ENCODE results near the gene BACE1.
"Not testable (repeated sequence)": the region's sequence is repeated elsewhere in the genome, so short reads cannot be mapped to it uniquely, and the experiment has no call there.

Gene BACE1

GRCh38 chr11:117278347-117278746, 37.7 kb downstream of the BACE1 start:
- Histone ChIP-seq H3K9me2 (ENCODE audit: low read depth, low read length) (no peaks in the 10 kb centered on the region), H3K36me3 (ENCODE audit: insufficient read depth, low read length) (peaks cover 3% of the 10 kb centered on the region; the same call in 1 of the 2 replicates), H3K27ac (ENCODE audit: low read depth, low read length, poor library complexity, severe bottlenecking) (no peak overlapping the region), H3K9me3 (ENCODE audit: low read length) (no peaks in the 10 kb centered on the region), H3K4me1 (ENCODE audit: insufficient read depth, low read length, severe bottlenecking) (no peaks in the 10 kb centered on the region), H3K4me2 (ENCODE audit: low read length) (no peak overlapping the region), H3K79me2 (ENCODE audit: insufficient read depth, low read length) (no peaks in the 10 kb centered on the region), H3K27me3 (ENCODE audit: insufficient read depth, low read length) (no peaks in the 10 kb centered on the region), H3K4me3 (ENCODE audit: low read depth, low read length, poor library complexity, severe bottlenecking) (no peak overlapping the region), H2AFZ (ENCODE audit: low read length) (no peak overlapping the region), H3F3A (ENCODE audit: insufficient read depth, low read length) (no peaks in the 10 kb centered on the region), H3K9ac (ENCODE audit: low read length) (no peak overlapping the region), H4K20me1 (ENCODE audit: insufficient read depth, low read length) (no peaks in the 10 kb centered on the region)
- TF ChIP-seq CTCF (IDR thresholded peaks at IDR 0.05; ENCODE audit: low read length) (no peak), EZH2 (IDR thresholded peaks at IDR 0.05; ENCODE audit: borderline replicate concordance, low read length) (no peak)

GRCh38 chr11:117273550-117274289, 42.3 kb downstream of the BACE1 start:
- Histone ChIP-seq H3K9me2 (ENCODE audit: low read depth, low read length) (no peaks in the 10 kb centered on the region), H3K9me3 (ENCODE audit: low read length) (no peaks in the 10 kb centered on the region), H2AFZ (ENCODE audit: low read length) (no peak overlapping the region), H3F3A (ENCODE audit: insufficient read depth, low read length) (no peaks in the 10 kb centered on the region), H3K4me3 (ENCODE audit: low read depth, low read length, poor library complexity, severe bottlenecking) (no peak overlapping the region), H3K4me1 (ENCODE audit: insufficient read depth, low read length, severe bottlenecking) (no peaks in the 10 kb centered on the region), H3K9ac (ENCODE audit: low read length) (no peak overlapping the region), H3K36me3 (ENCODE audit: insufficient read depth, low read length) (no peaks in the 10 kb centered on the region; the same call in 1 of the 2 replicates), H3K79me2 (ENCODE audit: insufficient read depth, low read length) (no peaks in the 10 kb centered on the region), H4K20me1 (ENCODE audit: insufficient read depth, low read length) (no peaks in the 10 kb centered on the region), H3K27me3 (ENCODE audit: insufficient read depth, low read length) (no peaks in the 10 kb centered on the region), H3K4me2 (ENCODE audit: low read length) (no peak overlapping the region), H3K27ac (ENCODE audit: low read depth, low read length, poor library complexity, severe bottlenecking) (no peak overlapping the region)
- TF ChIP-seq CTCF (IDR thresholded peaks at IDR 0.05; ENCODE audit: low read length), result no peak

- H3K4me1 ChIP-seq (ENCODE audit: insufficient read depth, low read length, severe bottlenecking); H3K4me3 ChIP-seq (ENCODE audit: low read depth, low read length, poor library complexity, severe bottlenecking); H3K9me3 ChIP-seq (ENCODE audit: low read length); H4K20me1 ChIP-seq (ENCODE audit: insufficient read depth, low read length); H3K4me2 ChIP-seq (ENCODE audit: low read length); H2AFZ ChIP-seq (ENCODE audit: low read length); H3K9ac ChIP-seq (ENCODE audit: low read length); H3K27ac ChIP-seq (ENCODE audit: low read depth, low read length, poor library complexity, severe bottlenecking); H3K9me2 ChIP-seq (ENCODE audit: low read depth, low read length); H3K36me3 ChIP-seq (ENCODE audit: insufficient read depth, low read length); H3F3A ChIP-seq (ENCODE audit: insufficient read depth, low read length); H3K27me3 ChIP-seq (ENCODE audit: insufficient read depth, low read length); H3K79me2 ChIP-seq (ENCODE audit: insufficient read depth, low read length): not testable (repeated sequence)
These were observed 43.9 kb downstream of the BACE1 start for GRCh38 chr11:117272175-117272574.

- no peak overlapping the region for H3K27ac ChIP-seq (ENCODE audit: low read depth, low read length, poor library complexity, severe bottlenecking)
These were observed 44.8 kb downstream of the BACE1 start for GRCh38 chr11:117271208-117271607.

More at GRCh38 chr11:117271208-117271607, 44.8 kb downstream of the BACE1 start:
- Histone ChIP-seq H3K4me3 (ENCODE audit: low read depth, low read length, poor library complexity, severe bottlenecking) (no peak overlapping the region), H4K20me1 (ENCODE audit: insufficient read depth, low read length) (no peaks in the 10 kb centered on the region), H3F3A (ENCODE audit: insufficient read depth, low read length) (no peaks in the 10 kb centered on the region), H3K9ac (ENCODE audit: low read length) (no peak overlapping the region), H3K27me3 (ENCODE audit: insufficient read depth, low read length) (no peaks in the 10 kb centered on the region), H3K4me1 (ENCODE audit: insufficient read depth, low read length, severe bottlenecking) (no peaks in the 10 kb centered on the region), H3K4me2 (ENCODE audit: low read length) (no peak overlapping the region), H3K9me2 (ENCODE audit: low read depth, low read length) (no peaks in the 10 kb centered on the region), H2AFZ (ENCODE audit: low read length) (no peak overlapping the region), H3K9me3 (ENCODE audit: low read length) (no peaks in the 10 kb centered on the region), H3K79me2 (ENCODE audit: insufficient read depth, low read length) (no peaks in the 10 kb centered on the region), H3K36me3 (ENCODE audit: insufficient read depth, low read length) (no peaks in the 10 kb centered on the region; the same call in 1 of the 2 replicates)
- TF ChIP-seq EZH2 (IDR thresholded peaks at IDR 0.05; ENCODE audit: borderline replicate concordance, low read length) (no peak), CTCF (IDR thresholded peaks at IDR 0.05; ENCODE audit: low read length) (no peak)

Measured in OCI-LY1 (cell line).